HUES6 (cell line): ENCODE measurements around the gene FAM47C.
"Not testable (repeated sequence)": the region's sequence is repeated elsewhere in the genome, so short reads cannot be mapped to it uniquely, and the experiment has no call there.

Experiments used
- H3K27ac ChIP-seq: 2 replicates; pipeline ENCODE4 v1.7.0; 2013; ENCODE audit warnings: low read depth, mild to moderate bottlenecking, low read length, inconsistent platforms
- H3K27me3 ChIP-seq: 2 replicates; pipeline ENCODE4 v1.6.1; 2013; ENCODE audit warnings: low read length; ENCODE audit not compliant: control insufficient read depth, insufficient read depth
- H3K36me3 ChIP-seq: 2 replicates; pipeline ENCODE4 v1.6.1; 2013; ENCODE audit warnings: low read length; ENCODE audit not compliant: control insufficient read depth, insufficient read depth
- H3K4me1 ChIP-seq: 2 replicates; pipeline ENCODE4 v1.6.1; 2013; ENCODE audit warnings: low read length; ENCODE audit not compliant: control insufficient read depth, insufficient read depth
- H3K4me3 ChIP-seq: 2 replicates; pipeline ENCODE4 v1.5.1; 2013; ENCODE audit warnings: low read depth, low read length
- H3K9ac ChIP-seq: one replicate; pipeline ENCODE4 v1.6.1; 2013; ENCODE audit warnings: mild to moderate bottlenecking, low read length
- H3K9me3 ChIP-seq: 2 replicates; pipeline ENCODE4 v1.6.1; 2013; ENCODE audit warnings: low read depth, low read length; ENCODE audit not compliant: control insufficient read depth, insufficient read depth

FAM47C gene

GRCh38 chrX:37008182-37008581, at the start of gene FAM47C:
TSS of gene FAM47C (plus strand) at chrX:37008366. CDS start at chrX:37008411, 45 bp downstream.
- not testable (repeated sequence) for H3K9ac ChIP-seq, H3K27me3 ChIP-seq, H3K9me3 ChIP-seq, H3K36me3 ChIP-seq, H3K27ac ChIP-seq, H3K4me1 ChIP-seq, H3K4me3 ChIP-seq

GRCh38 chrX:36961590-36961989, 46.6 kb upstream of the FAM47C start:
- H3K36me3 ChIP-seq = 0 out of 2 replicates have a peak, but pooled peaks cover 3% of the 10 kb centered on the region
- H3K9ac ChIP-seq = no peak overlapping the region
- H3K9me3 ChIP-seq = no peaks in the 10 kb centered on the region
- H3K4me1 ChIP-seq = peaks cover 4% of the 10 kb centered on the region; the same call in 1 of the 2 replicates
- peaks cover 21% of the 10 kb centered on the region for H3K27me3 ChIP-seq
- no peak overlapping the region for H3K4me3 ChIP-seq
- H3K27ac ChIP-seq = no peak overlapping the region

DNA sequence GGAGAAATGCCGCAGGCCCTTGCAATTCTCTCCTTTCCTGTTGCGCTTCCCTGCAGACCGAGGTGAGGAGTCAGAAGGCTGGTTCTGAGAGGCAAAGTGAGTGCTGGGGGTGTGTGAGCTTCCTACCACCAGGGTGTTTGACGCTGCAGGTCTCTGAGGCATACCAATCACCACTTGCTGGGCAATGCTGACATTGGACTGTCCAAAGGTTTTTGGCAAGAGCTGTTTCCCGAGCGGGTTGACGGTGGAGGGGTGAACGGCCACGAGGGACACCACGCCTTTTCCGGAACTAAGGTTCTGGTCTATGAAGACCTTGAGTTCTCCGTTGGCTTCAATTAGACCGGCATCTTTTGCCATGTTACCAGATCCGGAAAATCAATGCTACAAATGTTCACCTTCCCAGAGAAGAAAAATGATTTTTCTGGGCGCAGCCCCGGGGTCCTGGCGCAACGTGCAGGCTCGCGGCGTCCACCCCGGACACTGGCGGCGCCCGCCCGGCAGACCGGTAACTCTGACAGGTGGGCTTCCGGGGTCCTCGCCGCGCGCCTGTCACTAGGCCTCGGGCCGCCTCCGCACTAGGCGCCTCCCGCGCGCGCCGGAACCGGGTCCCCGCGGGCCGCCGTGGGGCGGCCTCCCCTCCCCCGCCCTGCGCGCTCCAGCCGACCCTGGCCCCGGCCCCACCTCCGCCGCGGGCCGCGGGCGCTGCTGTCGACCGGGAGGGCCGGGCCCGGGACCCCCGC, 44.9 kb upstream of the FAM47C start:
- Histone ChIP-seq H3K27ac (no peak overlapping the region), H3K9me3 (no peaks in the 10 kb centered on the region), H3K27me3 (peaks cover 21% of the 10 kb centered on the region), H3K4me3 (peak overlapping the region; percentile 43), H3K36me3 (0 out of 2 replicates have a peak, but pooled peaks cover 3% of the 10 kb centered on the region), H3K9ac (no peak overlapping the region), H3K4me1 (peaks cover 3% of the 10 kb centered on the region; the same call in 1 of the 2 replicates)

DNA sequence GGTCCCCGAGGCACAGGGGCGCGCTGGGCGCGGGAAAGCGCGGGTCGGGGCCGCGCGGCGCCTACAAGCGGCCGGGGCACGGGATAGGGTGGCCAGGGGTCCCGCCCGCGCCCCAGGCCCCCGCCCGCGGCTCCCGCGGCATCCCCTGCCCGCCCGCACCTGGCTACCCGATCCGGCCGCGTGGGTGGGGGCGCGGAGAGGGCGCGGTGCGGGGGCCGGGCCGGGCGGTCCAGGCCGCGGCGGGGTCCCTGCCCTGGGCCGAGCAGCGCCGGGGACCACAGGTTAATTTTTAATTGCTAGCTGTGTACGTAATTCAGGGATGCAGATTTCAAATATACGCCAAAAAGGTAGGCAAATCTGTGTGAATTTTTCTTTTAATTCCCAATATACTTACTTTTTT, 44.3 kb upstream of the FAM47C start:
- Histone ChIP-seq H3K36me3 (0 out of 2 replicates have a peak, but pooled peaks cover 3% of the 10 kb centered on the region), H3K27me3 (peaks cover 21% of the 10 kb centered on the region), H3K27ac (no peak overlapping the region), H3K4me3 (peak overlapping the region; percentile 43), H3K9me3 (no peaks in the 10 kb centered on the region), H3K4me1 (peaks cover 3% of the 10 kb centered on the region; the same call in 1 of the 2 replicates), H3K9ac (no peak overlapping the region)

DNA sequence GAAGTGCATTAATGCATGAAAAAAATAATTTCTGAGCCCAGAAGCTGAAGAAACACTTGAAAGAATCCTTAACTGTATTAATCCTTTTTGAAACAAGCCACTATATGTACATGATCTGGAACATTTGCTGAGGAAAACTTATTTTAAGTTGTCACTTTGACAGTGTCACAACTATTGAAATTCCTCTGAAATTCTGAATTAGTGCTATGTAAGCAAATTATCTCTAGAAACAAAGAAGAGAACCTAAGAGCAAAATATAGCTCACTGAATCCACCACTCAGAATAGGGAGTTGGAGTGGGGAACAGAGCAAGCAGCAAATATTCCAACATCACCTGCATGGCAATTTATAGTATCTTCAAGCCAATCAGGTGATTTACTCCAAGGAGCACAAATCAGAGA, 34.6 kb upstream of the FAM47C start:
- Histone ChIP-seq H3K4me3 (no peak overlapping the region), H3K27ac (no peak overlapping the region), H3K36me3 (no peaks in the 10 kb centered on the region), H3K9ac (no peak overlapping the region), H3K4me1 (no peaks in the 10 kb centered on the region; the same call in 1 of the 2 replicates), H3K27me3 (no peaks in the 10 kb centered on the region; the same call in 1 of the 2 replicates), H3K9me3 (no peaks in the 10 kb centered on the region)

GRCh38 chrX:36974911-36975310, 33.3 kb upstream of the FAM47C start:
- Histone ChIP-seq H3K4me3 (no peak overlapping the region), H3K4me1 (peaks cover 5% of the 10 kb centered on the region), H3K27me3 (no peaks in the 10 kb centered on the region; the same call in 1 of the 2 replicates), H3K27ac (no peak overlapping the region), H3K9ac (no peak overlapping the region), H3K9me3 (no peaks in the 10 kb centered on the region), H3K36me3 (no peaks in the 10 kb centered on the region)

DNA sequence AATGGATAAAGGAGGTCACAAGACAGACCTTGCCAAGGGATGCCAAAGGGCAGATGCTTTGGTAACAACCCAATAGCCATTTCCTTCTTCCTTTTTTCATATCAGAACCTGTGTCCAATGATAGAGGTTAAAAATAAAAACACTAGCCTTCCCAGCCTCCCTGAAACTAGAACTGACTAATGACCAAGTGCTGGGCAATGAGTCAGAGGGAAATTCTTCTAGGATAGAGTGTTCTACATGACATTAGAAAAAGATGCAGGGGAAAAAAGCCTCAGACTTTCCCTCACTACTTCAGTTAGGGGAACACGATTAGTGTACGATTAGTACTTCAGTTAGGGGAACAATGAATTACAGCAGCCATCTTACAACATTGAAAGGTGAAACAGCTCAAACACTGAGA, 29.3 kb upstream of the FAM47C start:
- Histone ChIP-seq H3K9ac (no peak overlapping the region), H3K27ac (no peak overlapping the region), H3K27me3 (no peaks in the 10 kb centered on the region; the same call in 1 of the 2 replicates), H3K4me3 (no peak overlapping the region), H3K9me3 (no peaks in the 10 kb centered on the region), H3K36me3 (no peaks in the 10 kb centered on the region), H3K4me1 (peaks cover 11% of the 10 kb centered on the region)

DNA sequence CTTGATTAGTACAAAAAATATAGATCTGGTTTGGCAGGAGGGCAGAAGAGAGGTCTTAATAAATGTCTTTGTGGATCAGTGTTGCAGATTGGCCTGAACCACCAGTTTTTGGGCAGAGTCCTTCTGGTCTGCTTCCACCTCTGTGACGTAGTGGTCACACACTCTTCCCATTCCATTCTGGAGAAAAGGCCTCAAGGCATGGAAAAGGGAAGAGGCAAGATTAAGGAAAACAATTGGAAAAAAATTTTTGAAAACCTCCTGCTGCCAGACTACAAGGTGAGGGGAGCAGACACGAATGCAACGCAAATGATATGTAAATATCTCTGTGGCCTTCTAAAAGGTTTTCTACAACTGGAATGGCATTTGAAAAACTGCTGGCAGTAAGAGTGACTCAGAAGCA, 24.3 kb upstream of the FAM47C start:
- Histone ChIP-seq H3K27ac (no peak overlapping the region; the same call in 1 of the 2 replicates), H3K9me3 (peaks cover under 1% of the 10 kb centered on the region; the same call in 1 of the 2 replicates), H3K4me1 (peaks cover 10% of the 10 kb centered on the region), H3K36me3 (no peaks in the 10 kb centered on the region), H3K27me3 (peaks cover 12% of the 10 kb centered on the region), H3K9ac (peak overlapping the region; percentile 17), H3K4me3 (no peak overlapping the region)

GRCh38 chrX:36985416-36986209, 22.6 kb upstream of the FAM47C start:
- not testable (repeated sequence) for H3K36me3 ChIP-seq, H3K9me3 ChIP-seq, H3K4me1 ChIP-seq, H3K27ac ChIP-seq
- Histone ChIP-seq H3K9ac (peak overlapping the region; percentile 41), H3K4me3 (peak overlapping the region; percentile 72), H3K27me3 (peaks cover 13% of the 10 kb centered on the region)

- Histone ChIP-seq H3K4me3 (peak overlapping the region; percentile 72), H3K9ac (no peak overlapping the region)
These were observed 21.9 kb upstream of the FAM47C start for GRCh38 chrX:36986231-36986630.

DNA sequence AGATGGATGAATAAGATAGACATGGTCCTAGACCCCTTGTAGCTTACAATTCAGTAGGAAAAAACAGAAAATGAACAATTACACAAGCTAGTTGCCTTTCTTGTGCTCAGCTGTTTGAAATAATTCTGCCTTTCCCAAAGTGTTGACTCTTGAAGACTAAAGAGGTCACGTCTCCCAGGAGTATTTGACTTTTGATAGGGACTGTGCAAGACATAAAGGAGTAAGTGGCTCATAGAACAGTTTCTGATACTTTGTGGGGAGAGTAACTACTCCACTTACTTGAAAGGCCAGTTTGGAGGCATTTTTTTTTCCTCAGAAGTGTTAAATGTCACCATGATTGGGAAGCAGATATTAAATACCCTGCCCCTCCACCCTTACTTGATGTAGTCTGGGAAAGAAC, 21.0 kb upstream of the FAM47C start:
- H3K36me3 ChIP-seq, H3K4me1 ChIP-seq, H3K4me3 ChIP-seq, H3K27ac ChIP-seq, H3K9ac ChIP-seq, H3K9me3 ChIP-seq: not testable (repeated sequence)
- peaks cover 16% of the 10 kb centered on the region for H3K27me3 ChIP-seq

More at GRCh38 chrX:36986231-36986630, 21.9 kb upstream of the FAM47C start:
- peaks cover 5% of the 10 kb centered on the region; the same call in 1 of the 2 replicates for H3K9me3 ChIP-seq
- H3K27me3 ChIP-seq = peaks cover 16% of the 10 kb centered on the region
- H3K27ac ChIP-seq = no peak overlapping the region
- no peaks in the 10 kb centered on the region for H3K36me3 ChIP-seq
- peaks cover 7% of the 10 kb centered on the region for H3K4me1 ChIP-seq
